HG03280 (cell line): ENCODE measurements around the gene AFAP1L2.

Source experiments
- ATAC-seq: cut with Tn5 transposase; IDR thresholded peaks from one replicate; pipeline ENCODE4 v1.9.1; 2021; ENCODE audit warnings: mild to moderate bottlenecking, moderate library complexity; ENCODE audit not compliant: unreplicated experiment

The AFAP1L2 gene

GRCh38 chr10:114412907-114413797 lies 8.8 kb upstream of the AFAP1L2 start:
- ATAC-seq = no peak

- no peak for ATAC-seq
These were observed 4.7 kb upstream of the AFAP1L2 start for GRCh38 chr10:114408968-114409444.

GRCh38 chr10:114408112-114408967 lies 4.0 kb upstream of the AFAP1L2 start:
- ATAC-seq = no peak

- no peak for ATAC-seq
These were observed 2.2 kb upstream of the AFAP1L2 start for GRCh38 chr10:114406455-114406854.

GRCh38 chr10:114405011-114405350 lies 679 bp upstream of the AFAP1L2 start:
- no peak for ATAC-seq

GRCh38 chr10:114403541-114404161 lies 651 bp downstream of the AFAP1L2 start:
- ATAC-seq = no peak

- ATAC-seq = no peak
These were observed 1.3 kb downstream of the AFAP1L2 start for GRCh38 chr10:114402871-114403540.

GRCh38 chr10:114402233-114402632 lies 2.1 kb downstream of the AFAP1L2 start:
- no peak for ATAC-seq

GRCh38 chr10:114401195-114401791 lies 3.0 kb downstream of the AFAP1L2 start:
- no peak for ATAC-seq

- no peak for ATAC-seq
These were observed 4.2 kb downstream of the AFAP1L2 start for GRCh38 chr10:114400091-114400490.

- ATAC-seq = no peak
These were observed 4.7 kb downstream of the AFAP1L2 start for GRCh38 chr10:114399576-114399975.

GRCh38 chr10:114398587-114399331 lies 5.5 kb downstream of the AFAP1L2 start:
- no peak for ATAC-seq

- ATAC-seq = no peak
These were observed 6.6 kb downstream of the AFAP1L2 start for GRCh38 chr10:114397651-114398145.

- ATAC-seq = no peak
These were observed 7.8 kb downstream of the AFAP1L2 start for GRCh38 chr10:114396464-114396863.

GRCh38 chr10:114395366-114396022 lies 8.8 kb downstream of the AFAP1L2 start:
- no peak for ATAC-seq

GRCh38 chr10:114394531-114394930 lies 9.8 kb downstream of the AFAP1L2 start:
- ATAC-seq = no peak

- no peak for ATAC-seq
These were observed 10.4 kb downstream of the AFAP1L2 start for GRCh38 chr10:114393886-114394285.

GRCh38 chr10:114393482-114393881 lies 10.8 kb downstream of the AFAP1L2 start:
- no peak for ATAC-seq
